Stimulated activated naive CD8-positive, alpha-beta T cell treated with anti-CD3 and anti-CD28 coated beads, Interleukin-15, Interleukin-2, amounts not matched to agents 100 U/mL and 50 U/mL, for 24 hours (primary cell): ENCODE results near the gene DCAF15.
A peak's percentile ranks its signal among the peaks of the same experiment; 100 is the strongest.
"Not testable (repeated sequence)": the region's sequence is repeated elsewhere in the genome, so short reads cannot be mapped to it uniquely, and the experiment has no call there.

Experiments
- ATAC-seq: fragments of 150-1000 bp; cut with Tn5 transposase; one replicate; pipeline ENCODE4 v1.10.0; 2021
- DNase-seq: peaks from one replicate; pipeline ENCODE4 v3.0.0; 2021

The DCAF15 gene

GRCh38 chr19:13952154-13952930 is at the start of gene DCAF15:
TSS of gene DCAF15 (plus strand) at chr19:13952509. CDS start at chr19:13952513, 4 bp downstream.
- DNase-seq (peak; percentile 98), ATAC-seq (peak; percentile 98)

GRCh38 chr19:13902993-13903555 is 49.2 kb upstream of the DCAF15 start:
- peak; percentile 25 for ATAC-seq
- peak; percentile 43 for DNase-seq

- peak; percentile 98 for DNase-seq
- ATAC-seq, result peak; percentile 99
These were observed 46.4 kb upstream of the DCAF15 start, which contains the start of the genes BRME1 and CC2D1A for GRCh38 chr19:13905634-13906520. TSS of gene BRME1 (minus strand) at chr19:13906117. CDS start at chr19:13904892, 1,225 bp downstream. TSS of gene CC2D1A (plus strand) at chr19:13906201. CDS start at chr19:13906442, 241 bp downstream.

GRCh38 chr19:13906521-13906904 is 45.8 kb upstream of the DCAF15 start:
- DNase-seq (peak; percentile 37), ATAC-seq (peak; percentile 17)

GRCh38 chr19:13906910-13907309 is 45.4 kb upstream of the DCAF15 start:
- DNase-seq, result no peak
- ATAC-seq, result no peak

GRCh38 chr19:13908674-13909073 is 43.6 kb upstream of the DCAF15 start:
- DNase-seq (no peak), ATAC-seq (no peak)

- no peak for DNase-seq
- no peak for ATAC-seq
These were observed 42.9 kb upstream of the DCAF15 start for GRCh38 chr19:13909430-13909829.

GRCh38 chr19:13913352-13913751 is 39.0 kb upstream of the DCAF15 start:
- ATAC-seq, result no peak
- no peak for DNase-seq

- DNase-seq (no peak), ATAC-seq (no peak)
These were observed 37.5 kb upstream of the DCAF15 start for GRCh38 chr19:13914777-13915176.

GRCh38 chr19:13917888-13918406 is 34.4 kb upstream of the DCAF15 start:
- ATAC-seq (no peak), DNase-seq (no peak)

GRCh38 chr19:13918726-13919411 is 33.4 kb upstream of the DCAF15 start:
- ATAC-seq (no peak), DNase-seq (no peak)

GRCh38 chr19:13920524-13920923 is 31.8 kb upstream of the DCAF15 start:
- DNase-seq, result no peak
- ATAC-seq, result no peak

GRCh38 chr19:13920940-13921747 is 31.2 kb upstream of the DCAF15 start:
- DNase-seq (peak; percentile 18), ATAC-seq (peak; percentile 87)

GRCh38 chr19:13922118-13922517 is 30.2 kb upstream of the DCAF15 start:
- DNase-seq, ATAC-seq: not testable (repeated sequence)

- DNase-seq (no peak), ATAC-seq (no peak)
These were observed 28.9 kb upstream of the DCAF15 start for GRCh38 chr19:13923194-13923987.

- ATAC-seq (no peak), DNase-seq (no peak)
These were observed 26.3 kb upstream of the DCAF15 start for GRCh38 chr19:13926010-13926409.

GRCh38 chr19:13926715-13927114 is 25.6 kb upstream of the DCAF15 start:
- ATAC-seq, result no peak
- no peak for DNase-seq

- no peak for DNase-seq
- ATAC-seq, result no peak
These were observed 23.0 kb upstream of the DCAF15 start for GRCh38 chr19:13929340-13929739.

GRCh38 chr19:13929956-13930355 is 22.4 kb upstream of the DCAF15 start:
- no peak for ATAC-seq
- DNase-seq, result no peak

- DNase-seq (no peak), ATAC-seq (no peak)
These were observed 21.9 kb upstream of the DCAF15 start for GRCh38 chr19:13930402-13930801.
